ENCODE results near the gene ZNF699.
A peak's percentile ranks its signal among the peaks of the same experiment; 100 is the strongest.
"Not testable (repeated sequence)": the region's sequence is repeated elsewhere in the genome, so short reads cannot be mapped to it uniquely, and the experiment has no call there.

ZNF699 gene

GRCh38 chr19:9342610-9343304 lies 33.1 kb upstream of the ZNF699 start:
- TF ChIP-seq CTCF (conservative IDR thresholded peaks at IDR 0.05) = no peak

GRCh38 chr19:9329999-9330398 lies 20.4 kb upstream of the ZNF699 start:
- no peak for TF ChIP-seq CTCF (conservative IDR thresholded peaks at IDR 0.05)
- no peak overlapping the region for H3K27ac ChIP-seq

More at GRCh38 chr19:9342610-9343304, 33.1 kb upstream of the ZNF699 start:
- no peak overlapping the region for H3K27ac ChIP-seq

- TF ChIP-seq CTCF (conservative IDR thresholded peaks at IDR 0.05) = no peak
- peak overlapping the region; percentile 78 for H3K27ac ChIP-seq
These were observed 14.9 kb upstream of the ZNF699 start for GRCh38 chr19:9324584-9324962.

GRCh38 chr19:9323919-9324583 lies 14.4 kb upstream of the ZNF699 start, which contains the start of gene ZNF559:
TSS of gene ZNF559 (plus strand) at chr19:9324179. CDS start at chr19:9338550, 14,371 bp downstream.
- peak within 1 kb of the TSS; percentile 78 for H3K27ac ChIP-seq
- peak; percentile 31; the same call in 1 of the 2 replicates for TF ChIP-seq CTCF (conservative IDR thresholded peaks at IDR 0.05)

GRCh38 chr19:9323557-9323918 lies 13.9 kb upstream of the ZNF699 start:
- no peak for TF ChIP-seq CTCF (conservative IDR thresholded peaks at IDR 0.05)

GRCh38 chr19:9322201-9322600 lies 12.6 kb upstream of the ZNF699 start:
- not testable (repeated sequence) for H3K27ac ChIP-seq

More at GRCh38 chr19:9323557-9323918, 13.9 kb upstream of the ZNF699 start:
- H3K27ac ChIP-seq = peak overlapping the region; percentile 78

GRCh38 chr19:9321756-9322155 lies 12.1 kb upstream of the ZNF699 start:
- H3K27ac ChIP-seq = not testable (repeated sequence)

- H3K27ac ChIP-seq = no peak overlapping the region
- no peak for TF ChIP-seq CTCF (conservative IDR thresholded peaks at IDR 0.05)
These were observed 11.7 kb upstream of the ZNF699 start for GRCh38 chr19:9321338-9321737.
